H9 (cell line): ENCODE data around the gene OSBPL10. TPM values are rescaled to one million over a fixed set of nuclear protein-coding genes. Genes with fewer than 3 reads are reported as not detected.

Experiments used
- DNase-seq: peaks from one replicate; pipeline ENCODE4 v3.0.0-alpha.2; 2017
- H2AFZ ChIP-seq: one replicate; pipeline ENCODE4 v1.6.1; 2013; ENCODE audit warnings: mild to moderate bottlenecking, low read length, control low read depth, moderate library complexity
- H2AK5ac ChIP-seq: 2 replicates; pipeline ENCODE4 v1.6.1; 2013; ENCODE audit warnings: low read length, control low read depth, mixed read lengths; ENCODE audit not compliant: insufficient read length
- H2BK120ac ChIP-seq: one replicate; pipeline ENCODE4 v1.6.1; 2013; ENCODE audit warnings: low read depth, mild to moderate bottlenecking, low read length, control low read depth, inconsistent platforms; ENCODE audit not compliant: poor library complexity, severe bottlenecking
- H2BK12ac ChIP-seq: 2 replicates; pipeline ENCODE4 v1.6.1; 2013; ENCODE audit warnings: low read length, control low read depth, mixed read lengths, low read depth; ENCODE audit not compliant: insufficient read length
- H2BK15ac ChIP-seq: 2 replicates; pipeline ENCODE4 v1.6.1; 2013; ENCODE audit warnings: low read depth, low read length, control low read depth
- H2BK20ac ChIP-seq: one replicate; pipeline ENCODE4 v1.6.1; 2013; ENCODE audit warnings: low read depth, mild to moderate bottlenecking, low read length, control low read depth, inconsistent platforms; ENCODE audit not compliant: poor library complexity, severe bottlenecking
- H2BK5ac ChIP-seq: 2 replicates; pipeline ENCODE4 v1.6.1; 2013; ENCODE audit warnings: low read length, control low read depth, mixed read lengths; ENCODE audit not compliant: insufficient read length
- H3K14ac ChIP-seq: 2 replicates; pipeline ENCODE4 v1.6.1; 2013; ENCODE audit warnings: low read length, control low read depth; ENCODE audit not compliant: insufficient read depth
- H3K18ac ChIP-seq: 2 replicates; pipeline ENCODE4 v1.6.1; 2013; ENCODE audit warnings: low read depth, mild to moderate bottlenecking, mixed read lengths, low read length, control low read depth; ENCODE audit not compliant: insufficient read length
- H3K23ac ChIP-seq: 2 replicates; pipeline ENCODE4 v1.6.1; 2013; ENCODE audit warnings: low read length, control low read depth, mixed read lengths, low read depth; ENCODE audit not compliant: insufficient read length
- H3K23me2 ChIP-seq: 2 replicates; pipeline ENCODE4 v1.6.1; 2013; ENCODE audit warnings: low read depth, mild to moderate bottlenecking, mixed read lengths, low read length, control low read depth; ENCODE audit not compliant: insufficient read length, poor library complexity, severe bottlenecking
- H3K27ac ChIP-seq: 2 replicates; pipeline ENCODE4 v1.5.1; 2013; ENCODE audit warnings: low read length, control low read depth, mixed read lengths, low read depth; ENCODE audit not compliant: insufficient read length
- H3K27me3 ChIP-seq: 2 replicates; pipeline ENCODE4 v1.6.1; 2013; ENCODE audit warnings: low read length, control low read depth, inconsistent platforms; ENCODE audit not compliant: insufficient read depth
- H3K4ac ChIP-seq: 2 replicates; pipeline ENCODE4 v1.6.1; 2013; ENCODE audit warnings: low read depth, mild to moderate bottlenecking, control low read depth, inconsistent platforms, low read length, moderate library complexity
- H3K4me1 ChIP-seq: 2 replicates; pipeline ENCODE4 v1.6.1; 2013; ENCODE audit warnings: low read length, control low read depth, inconsistent platforms; ENCODE audit not compliant: insufficient read depth
- H3K4me2 ChIP-seq: 2 replicates; pipeline ENCODE4 v1.6.1; 2013; ENCODE audit warnings: low read length, control low read depth, mixed read lengths; ENCODE audit not compliant: insufficient read length, insufficient read depth
- H3K56ac ChIP-seq: 2 replicates; pipeline ENCODE4 v1.6.1; 2013; ENCODE audit warnings: low read depth, mild to moderate bottlenecking, mixed read lengths, low read length, control low read depth; ENCODE audit not compliant: insufficient read length
- H3K79me1 ChIP-seq: 2 replicates; pipeline ENCODE4 v1.6.1; 2013; ENCODE audit warnings: low read depth, mild to moderate bottlenecking, moderate library complexity, low read length, control low read depth, inconsistent platforms; ENCODE audit not compliant: insufficient read depth, poor library complexity, severe bottlenecking
- H3K79me2 ChIP-seq: 2 replicates; pipeline ENCODE4 v1.6.1; 2013; ENCODE audit warnings: low read length, control low read depth, inconsistent platforms; ENCODE audit not compliant: insufficient read depth
- H3K9ac ChIP-seq: 2 replicates; pipeline ENCODE4 v1.6.1; 2013; ENCODE audit warnings: low read length, control low read depth, mixed read lengths; ENCODE audit not compliant: insufficient read length; ENCODE audit errors: extremely low read depth
- H3K9me3 ChIP-seq: one replicate; pipeline ENCODE4 v1.6.1; 2013; ENCODE audit warnings: low read depth, low read length, inconsistent platforms; ENCODE audit not compliant: control insufficient read depth
- H3T11ph ChIP-seq: one replicate; pipeline ENCODE4 v1.6.1; 2013; ENCODE audit warnings: mild to moderate bottlenecking, low read length, control low read depth, inconsistent platforms
- H4K20me1 ChIP-seq: one replicate; pipeline ENCODE4 v1.6.1; 2013; ENCODE audit not compliant: control insufficient read depth, insufficient read length, insufficient read depth
- H4K5ac ChIP-seq: 2 replicates; pipeline ENCODE4 v1.6.1; 2013; ENCODE audit warnings: low read depth, mild to moderate bottlenecking, mixed read lengths, low read length, control low read depth; ENCODE audit not compliant: insufficient read length
- H4K8ac ChIP-seq: replicated peaks from 2 replicates; pipeline ENCODE4 v1.6.1; 2013; ENCODE audit warnings: low read length, control low read depth, mixed read lengths, low read depth; ENCODE audit not compliant: insufficient read length
- H4K91ac ChIP-seq: 2 replicates; pipeline ENCODE4 v1.6.1; 2013; ENCODE audit warnings: low read depth, mild to moderate bottlenecking, moderate library complexity, mixed read lengths, low read length, control low read depth; ENCODE audit not compliant: insufficient read length
- H3K27ac Mint-ChIP-seq, 3 experiments: 2 replicates in 2 of 3; 3 replicates in 1 of 3; pipeline ENCODE4 v1.8.0; 2020 to 2021; ENCODE audit warnings: mixed read lengths in 3 of 3, mild to moderate bottlenecking in 1 of 3, moderate library complexity in 1 of 3
- H3K27me3 Mint-ChIP-seq: 2 replicates; pipeline ENCODE4 v1.8.0; 2021; ENCODE audit warnings: low read depth, mild to moderate bottlenecking, moderate library complexity, mixed read lengths
- H3K36me3 Mint-ChIP-seq, 3 experiments: 2 replicates in 2 of 3; 3 replicates in 1 of 3; pipeline ENCODE4 v1.8.0; 2020 to 2021; ENCODE audit warnings: low read depth in 3 of 3, mixed read lengths in 3 of 3; ENCODE audit not compliant: insufficient read depth in 1 of 3
- H3K4me1 Mint-ChIP-seq, 2 experiments: 2 replicates each; pipeline ENCODE4 v1.8.0; 2020; ENCODE audit warnings: mixed read lengths in 2 of 2
- H3K4me3 Mint-ChIP-seq, 2 experiments: 2 replicates in 1 of 2; 3 replicates in 1 of 2; pipeline ENCODE4 v1.8.0; 2020 to 2021; ENCODE audit warnings: mild to moderate bottlenecking in 2 of 2, mixed read lengths in 2 of 2, moderate library complexity in 1 of 2
- H3K9me3 Mint-ChIP-seq, 2 experiments: 2 replicates in 1 of 2; 3 replicates in 1 of 2; pipeline ENCODE4 v1.8.0; 2020; ENCODE audit warnings: mild to moderate bottlenecking in 2 of 2, mixed read lengths in 2 of 2, moderate library complexity in 1 of 2
- whole genome bisulfite sequencing: extraction: QIAGEN DNeasy Blood & Tissue Kit; methylation state at CpG from one replicate; pipeline ENCODE4 v1.1.7; 2013; ENCODE audit warnings: missing lambda C conversion rate, low lambda C conversion rate, mixed read lengths; ENCODE audit not compliant: insufficient read length; ENCODE audit errors: extremely low coverage; 5-methylcytosine and 5-hydroxymethylcytosine counted together
- total RNA-seq: library from RNA; stranded (reverse); gene quantifications from 2 replicates; pipeline ENCODE4 v1.2.1, GENCODE V29; 2021
- TF ChIP-seq, protein P1 (sequence below): fragments of 200-600 bp; sonication (generic); conservative IDR thresholded peaks from 3 replicates; pipeline ENCODE4 v1.8.0; 2021; ENCODE audit warnings: antibody characterized with exemption, mild to moderate bottlenecking

The OSBPL10 gene
- total RNA-seq, 1 experiment from 2014 or later = 42.7 TPM

DNA sequence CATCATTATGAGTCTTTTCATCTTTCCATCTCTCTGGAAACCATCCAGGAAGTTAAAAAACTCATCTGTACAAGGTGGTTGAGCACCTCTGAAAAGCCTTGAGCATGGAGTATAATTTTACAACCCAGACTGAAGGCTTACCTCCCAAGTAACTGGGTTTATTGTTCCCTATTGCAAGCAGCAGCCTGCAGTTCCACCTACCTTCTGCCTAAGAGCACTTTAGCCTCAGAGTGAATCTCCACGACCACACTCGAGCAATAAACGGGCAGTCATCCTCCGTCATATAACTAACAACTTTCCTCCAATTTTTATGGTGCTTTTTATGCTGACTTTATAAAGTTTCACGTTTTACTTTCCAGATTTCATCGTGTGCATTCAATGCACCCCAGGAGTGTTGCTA is 32.8 kb downstream of the OSBPL10 start:
- Histone ChIP-seq H3K27ac (no peak overlapping the region), H3K56ac (no peak overlapping the region), H3K14ac (no peak overlapping the region), H3K23me2 (no peaks in the 10 kb centered on the region), H3K27me3 (no peaks in the 10 kb centered on the region), H3T11ph (no peak overlapping the region), H2AK5ac (no peak overlapping the region), H2BK15ac (no peak overlapping the region), H3K23ac (no peak overlapping the region), H2BK5ac (no peak overlapping the region), H4K8ac (no peak overlapping the region), H3K79me1 (peaks cover 2% of the 10 kb centered on the region), H3K79me2 (peaks cover 49% of the 10 kb centered on the region; the same call in 1 of the 2 replicates), H3K9me3 (no peaks in the 10 kb centered on the region), H3K18ac (no peak overlapping the region), H4K91ac (no peak overlapping the region), H4K20me1 (no peaks in the 10 kb centered on the region), H2BK12ac (no peak overlapping the region), H2BK120ac (no peak overlapping the region), H2AFZ (no peak overlapping the region), H3K4me2 (no peak overlapping the region), H3K4me1 (peaks cover 24% of the 10 kb centered on the region), H2BK20ac (no peak overlapping the region), H4K5ac (no peak overlapping the region), H3K4ac (no peak overlapping the region), H3K9ac (no peak overlapping the region)
- no peaks in the 10 kb centered on the region for H3K27me3 Mint-ChIP-seq
- no CpG with 5 or more reads among the region's 6 CpGs for WGBS
- no peak for DNase-seq
- peak overlapping the region in 2 of 3 experiments; percentile 33 to 65; a peak in 1 of 7 replicates for H3K27ac Mint-ChIP-seq
- peaks cover 11 to 14% of the 10 kb centered on the region in 2 experiments for H3K9me3 Mint-ChIP-seq
- H3K4me3 Mint-ChIP-seq = no peak overlapping the region
- TF ChIP-seq, protein P1, sequence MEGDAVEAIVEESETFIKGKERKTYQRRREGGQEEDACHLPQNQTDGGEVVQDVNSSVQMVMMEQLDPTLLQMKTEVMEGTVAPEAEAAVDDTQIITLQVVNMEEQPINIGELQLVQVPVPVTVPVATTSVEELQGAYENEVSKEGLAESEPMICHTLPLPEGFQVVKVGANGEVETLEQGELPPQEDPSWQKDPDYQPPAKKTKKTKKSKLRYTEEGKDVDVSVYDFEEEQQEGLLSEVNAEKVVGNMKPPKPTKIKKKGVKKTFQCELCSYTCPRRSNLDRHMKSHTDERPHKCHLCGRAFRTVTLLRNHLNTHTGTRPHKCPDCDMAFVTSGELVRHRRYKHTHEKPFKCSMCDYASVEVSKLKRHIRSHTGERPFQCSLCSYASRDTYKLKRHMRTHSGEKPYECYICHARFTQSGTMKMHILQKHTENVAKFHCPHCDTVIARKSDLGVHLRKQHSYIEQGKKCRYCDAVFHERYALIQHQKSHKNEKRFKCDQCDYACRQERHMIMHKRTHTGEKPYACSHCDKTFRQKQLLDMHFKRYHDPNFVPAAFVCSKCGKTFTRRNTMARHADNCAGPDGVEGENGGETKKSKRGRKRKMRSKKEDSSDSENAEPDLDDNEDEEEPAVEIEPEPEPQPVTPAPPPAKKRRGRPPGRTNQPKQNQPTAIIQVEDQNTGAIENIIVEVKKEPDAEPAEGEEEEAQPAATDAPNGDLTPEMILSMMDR = no peak
- peaks cover 46 to 51% of the 10 kb centered on the region in 2 experiments for H3K4me1 Mint-ChIP-seq
- peaks cover 14 to 27% (median 21%) of the 10 kb centered on the region in 3 experiments for H3K36me3 Mint-ChIP-seq
